D341Med (cell line): ENCODE measurements around the gene BPIFB3.
"Not testable (repeated sequence)": the region's sequence is repeated elsewhere in the genome, so short reads cannot be mapped to it uniquely, and the experiment has no call there.

Experiments
- DNase-seq: peaks from one replicate; pipeline ENCODE4 v3.0.0; 2012; ENCODE audit warnings: low spot score

The BPIFB3 gene

GRCh38 chr20:33086052-33086722 lies 32.5 kb downstream of the BPIFB3 start:
- no peak for DNase-seq

GRCh38 chr20:33091147-33091546 lies 37.4 kb downstream of the BPIFB3 start:
- no peak for DNase-seq

DNA sequence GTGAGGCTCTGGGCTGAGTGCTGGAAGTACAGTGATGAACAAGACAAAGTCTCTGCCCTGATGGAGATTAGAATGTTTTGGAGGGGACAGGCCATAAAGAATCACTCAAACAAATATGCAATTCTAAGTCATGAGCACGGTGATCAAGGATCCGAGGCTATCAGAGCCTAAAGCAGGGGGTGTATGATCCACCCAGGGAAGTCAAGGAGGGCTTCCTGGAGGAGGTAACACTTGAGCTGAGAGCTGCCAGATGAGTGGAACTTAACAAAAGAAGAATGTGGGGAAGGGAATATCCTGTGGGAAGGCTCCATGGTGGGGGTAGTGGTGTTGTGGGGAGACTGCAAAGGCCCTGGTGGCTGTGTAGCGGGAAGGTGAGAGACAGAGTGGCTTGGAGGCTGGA lies 38.0 kb downstream of the BPIFB3 start:
- DNase-seq: no peak

- no peak for DNase-seq
Observed at GRCh38 chr20:33092361-33092760, 38.7 kb downstream of the BPIFB3 start.

- DNase-seq: no peak
Observed at GRCh38 chr20:33093074-33093473, 39.4 kb downstream of the BPIFB3 start.

DNA sequence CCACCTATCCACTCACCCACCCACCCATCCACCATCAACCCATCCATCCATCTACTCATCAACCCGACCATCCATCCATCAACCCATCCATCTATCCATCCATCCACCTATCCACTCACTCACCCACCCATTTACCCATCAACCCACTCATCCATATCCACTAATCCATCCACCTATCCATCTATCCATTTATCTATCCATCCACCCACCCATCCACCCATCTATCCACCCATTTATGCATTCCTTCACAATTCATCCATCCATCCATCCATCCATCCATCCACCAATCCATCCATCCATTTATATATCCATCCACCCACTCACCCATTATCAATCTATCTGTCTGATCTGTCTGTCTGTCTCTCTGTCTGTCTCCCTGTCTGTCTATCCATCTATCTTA lies 39.9 kb downstream of the BPIFB3 start:
- no peak for DNase-seq

DNA sequence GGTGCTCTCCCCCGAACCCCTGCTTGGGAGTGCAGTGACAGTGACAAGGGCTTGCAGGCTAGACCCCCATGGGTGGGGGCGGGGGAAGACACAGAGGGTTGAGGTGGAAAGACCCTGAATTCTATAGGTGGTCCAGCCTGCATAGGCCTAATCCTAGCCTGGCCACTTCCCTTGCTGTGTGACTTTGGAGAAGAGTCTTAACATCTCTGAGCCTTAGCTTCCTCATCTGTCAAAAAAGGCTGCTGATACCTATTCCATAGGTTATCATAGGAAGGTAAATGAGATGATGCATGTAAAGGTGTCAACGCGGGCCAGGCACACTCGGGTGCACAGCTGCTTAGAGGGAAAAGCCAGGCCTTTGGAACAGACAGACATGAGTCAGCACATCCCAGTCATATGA lies 41.5 kb downstream of the BPIFB3 start:
- DNase-seq: no peak

DNA sequence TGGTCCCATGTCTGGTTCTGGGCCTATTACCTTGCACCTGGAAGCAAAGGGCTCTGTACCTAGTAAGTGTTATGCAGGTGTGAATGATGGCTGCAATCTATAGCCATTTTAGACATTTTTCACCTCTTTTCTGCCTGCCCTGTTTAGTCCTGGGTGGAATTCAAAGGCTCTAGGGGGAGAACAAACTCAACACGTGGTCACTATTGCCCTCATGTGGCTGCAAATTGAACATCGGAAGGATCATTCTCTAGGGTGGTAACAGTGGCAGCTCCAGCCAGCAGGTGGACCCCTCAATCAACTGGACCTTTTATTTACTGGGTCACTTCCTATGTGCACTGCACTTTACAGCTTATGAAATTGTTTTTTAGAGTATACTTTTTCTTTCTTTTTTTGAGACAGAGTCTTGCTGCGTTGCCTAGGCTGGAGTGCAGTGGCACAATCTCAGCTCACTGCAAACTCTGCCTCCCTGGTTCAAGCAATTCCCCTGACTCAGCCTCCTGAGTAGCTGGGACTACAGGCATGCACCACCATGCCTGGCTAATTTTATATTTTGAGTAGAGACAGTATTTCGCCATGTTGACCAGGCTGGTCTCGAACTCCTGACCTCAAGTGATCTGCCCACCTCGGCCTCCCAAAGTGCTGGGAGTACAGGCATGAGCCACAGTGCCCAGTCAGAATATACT lies 42.3 kb downstream of the BPIFB3 start:
- DNase-seq: peak; percentile 88

GRCh38 chr20:33097001-33097400 lies 43.3 kb downstream of the BPIFB3 start:
- DNase-seq: no peak

- no peak for DNase-seq
Observed at GRCh38 chr20:33099843-33100538, 46.3 kb downstream of the BPIFB3 start.

GRCh38 chr20:33103556-33103955 lies 49.9 kb downstream of the BPIFB3 start:
- no peak for DNase-seq

DNA sequence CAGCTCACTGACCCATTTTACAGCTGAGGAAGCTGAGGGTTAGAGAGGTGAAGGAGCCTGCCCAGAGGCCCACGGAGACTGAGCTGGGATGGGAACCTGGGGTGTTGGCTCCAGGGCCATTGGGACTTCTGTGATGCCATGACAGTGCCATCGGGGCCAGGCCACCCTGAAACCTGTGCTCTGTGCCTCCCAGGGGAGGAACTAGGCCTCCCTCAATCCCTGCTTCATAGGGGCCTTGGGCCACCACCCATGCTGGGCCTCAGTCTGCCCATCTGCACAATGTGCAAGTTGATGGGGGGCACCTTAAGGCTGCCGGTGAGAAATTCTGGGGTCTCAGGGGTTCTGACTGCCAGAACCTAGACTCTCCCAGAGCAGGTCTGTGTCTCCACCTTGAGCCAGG lies 50.6 kb downstream of the BPIFB3 start:
- no peak for DNase-seq

GRCh38 chr20:33105316-33105924 lies 51.7 kb downstream of the BPIFB3 start:
- DNase-seq: no peak

DNA sequence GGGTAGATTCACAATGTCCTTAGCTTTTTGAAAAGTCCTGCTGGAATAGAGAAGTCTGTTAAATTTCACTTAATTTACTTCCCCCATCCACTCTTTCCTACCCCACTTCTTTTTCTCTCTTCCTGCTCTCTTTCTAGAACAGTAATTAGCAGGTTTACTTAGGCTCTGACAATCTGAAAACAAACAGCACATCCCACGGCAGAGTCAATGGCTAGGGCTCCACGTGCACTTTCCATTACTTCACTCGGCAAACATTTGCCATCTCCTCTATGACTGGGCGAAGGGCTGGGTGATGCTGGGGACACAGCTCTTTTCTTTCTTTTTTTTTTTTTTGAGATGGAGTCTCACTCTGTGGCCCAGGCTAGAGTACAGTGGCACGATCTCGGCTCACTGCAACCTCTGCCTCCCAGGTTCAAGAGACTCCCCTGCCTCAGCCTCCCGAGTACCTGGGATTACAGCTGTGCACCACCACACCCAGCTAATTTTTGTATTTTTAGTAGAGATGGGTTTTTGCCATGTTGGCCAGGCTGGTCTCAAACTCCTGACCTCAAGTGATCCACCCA lies 52.4 kb downstream of the BPIFB3 start:
- DNase-seq: not testable (repeated sequence)

DNA sequence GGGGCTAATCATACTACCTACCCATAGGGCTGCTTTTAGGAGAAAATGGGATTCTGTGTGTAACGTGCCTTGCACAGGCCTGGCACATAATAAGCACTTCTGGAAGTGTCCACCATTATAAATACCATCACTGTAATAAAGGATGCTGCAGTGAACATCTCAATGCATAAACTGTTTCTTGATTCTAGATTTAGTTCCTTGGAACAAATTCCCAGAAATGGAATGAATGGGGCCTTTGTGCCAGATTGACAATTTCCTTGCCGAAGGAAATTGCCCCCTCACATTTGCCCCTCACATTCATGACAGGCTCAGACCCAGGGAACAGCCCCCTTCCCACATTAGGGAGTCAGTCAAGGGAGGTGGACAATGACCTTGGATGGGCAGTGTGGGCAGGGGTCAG lies 55.0 kb downstream of the BPIFB3 start:
- DNase-seq: no peak

DNA sequence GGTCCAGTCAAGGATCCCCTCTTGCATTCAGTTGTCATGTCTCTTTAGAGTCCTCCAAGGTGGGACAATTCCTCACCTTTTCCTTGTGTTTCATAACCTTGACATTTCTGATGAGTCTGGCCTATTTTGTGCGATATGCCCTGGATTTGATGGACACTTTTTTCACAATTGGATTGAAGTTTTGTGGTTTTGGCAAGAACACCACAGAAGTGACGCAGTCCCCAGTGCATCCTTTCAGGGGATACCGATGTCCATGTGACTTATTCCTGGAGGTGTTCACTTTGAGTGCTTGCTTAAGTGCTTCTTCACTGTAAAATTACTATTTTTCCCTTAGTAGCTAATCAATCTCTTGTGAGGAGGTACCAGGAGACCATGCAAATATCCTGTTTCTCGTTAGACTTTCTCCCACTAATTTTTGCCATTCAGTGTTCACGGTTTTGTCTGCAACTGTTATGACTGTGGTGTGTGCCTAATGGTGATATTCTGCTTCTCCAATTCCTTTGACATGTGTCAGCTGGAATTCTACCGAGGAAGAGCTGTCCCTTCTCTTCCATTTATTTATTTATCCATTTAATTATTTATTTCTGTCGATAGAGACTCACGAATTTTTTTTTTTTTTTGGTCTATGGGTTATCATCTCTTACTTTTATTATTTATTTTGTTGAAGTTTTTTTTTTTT lies 56.6 kb downstream of the BPIFB3 start:
- no peak for DNase-seq

DNA sequence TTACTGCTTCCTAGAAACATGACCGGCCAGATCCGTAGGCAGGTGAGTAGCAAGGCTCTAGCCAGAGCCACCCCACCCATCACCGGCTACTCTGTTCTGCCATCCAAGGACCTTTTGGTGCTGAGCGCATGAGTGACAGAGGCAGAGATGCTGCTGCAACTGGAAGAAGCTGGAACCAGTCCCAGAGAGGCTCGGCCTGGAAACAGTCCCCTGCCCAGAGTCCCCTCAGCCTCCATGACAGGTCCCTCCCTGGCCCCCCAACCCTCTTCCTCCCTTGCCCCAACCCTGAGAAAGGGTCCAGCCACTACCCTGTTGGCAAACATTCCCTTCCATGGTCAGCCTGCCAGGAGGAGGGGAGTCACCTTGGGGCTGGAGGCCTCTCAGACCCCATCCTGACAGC lies 57.6 kb downstream of the BPIFB3 start:
- no peak for DNase-seq

DNA sequence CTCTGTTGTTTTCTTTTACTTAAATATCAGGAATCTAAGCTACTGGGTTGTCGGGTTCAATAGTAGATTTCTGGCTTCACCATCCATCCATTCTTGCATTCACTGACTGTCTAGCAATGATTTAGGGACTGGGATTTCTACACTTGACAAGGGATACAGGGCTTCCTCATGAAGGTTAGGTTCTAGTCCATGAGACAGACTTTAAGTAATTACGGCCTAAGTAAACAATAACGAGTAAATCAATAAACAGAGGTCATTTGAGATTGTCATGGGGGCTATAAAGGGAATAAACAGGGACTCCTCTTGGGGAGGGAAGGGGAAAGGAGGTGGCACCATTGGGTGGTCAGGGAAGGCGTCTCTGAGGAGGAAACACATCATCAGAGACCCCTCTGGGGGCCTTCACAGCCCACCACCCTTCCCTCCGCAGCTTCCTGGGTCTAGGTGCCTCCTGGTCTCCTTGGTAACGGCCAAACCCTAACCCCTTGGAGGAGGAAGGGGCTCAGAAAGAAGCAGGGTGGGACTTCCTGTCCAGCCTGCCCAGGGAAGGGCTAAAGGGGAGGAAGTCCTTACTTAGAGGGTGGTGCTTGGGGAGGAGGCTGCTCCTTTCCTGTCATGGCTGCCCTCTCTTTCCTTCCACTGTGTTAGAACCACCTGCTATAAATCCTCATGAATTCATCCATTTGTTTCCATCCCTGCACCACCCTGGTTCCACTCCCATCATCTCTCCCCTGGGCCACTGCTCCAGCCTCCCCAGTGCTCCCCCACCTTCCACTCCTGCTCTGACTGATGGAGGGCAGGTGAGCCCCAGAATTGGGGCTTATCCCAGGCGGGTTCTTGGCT lies 59.1 kb downstream of the BPIFB3 start:
- DNase-seq: no peak

GRCh38 chr20:33113387-33113908 lies 59.7 kb downstream of the BPIFB3 start:
- no peak for DNase-seq

- DNase-seq: not testable (repeated sequence)
Observed at GRCh38 chr20:33115501-33115900, 61.8 kb downstream of the BPIFB3 start.
